Caco-2 (cell line): Measurements from ENCODE around the gene RHBDF2. TPM values are rescaled to one million over a fixed set of nuclear protein-coding genes. Genes with fewer than 3 reads are reported as not detected.

Experiments
- BruUV-seq: library from RNA; stranded (reverse); fragments of 400-500 nt; replicated peaks from 2 replicates; lab custom pipeline; 2021; lab: Mats Ljungman, UMichigan
- CTCF ChIA-PET: fragments of 300-600 bp; sonication (Branson Sonifier 250); formaldehyde crosslinking; loops from one replicate; lab custom pipeline; 2022; ENCODE audit warnings: antibody characterized with exemption; lab: Charles Lee
- POLR2A ChIA-PET: fragments of 300-600 bp; sonication (Branson Sonifier 250); formaldehyde crosslinking; loops from one replicate; lab custom pipeline; 2022; ENCODE audit warnings: antibody characterized with exemption; lab: Charles Lee
- DNase-seq, 2 experiments: peaks; one replicate each; pipeline versions ENCODE4 v3.0.0 to v3.0.0-alpha.2; 2020 to 2022
- H3K27me3 ChIP-seq: replicated peaks from 2 replicates; pipeline ENCODE4 v1.6.0; 2011; ENCODE audit warnings: low read length; ENCODE audit not compliant: control insufficient read depth, insufficient read depth
- H3K36me3 ChIP-seq: 2 replicates; pipeline ENCODE4 v1.5.1; 2011; ENCODE audit warnings: low read length; ENCODE audit not compliant: control insufficient read depth, insufficient read depth
- H3K4me1 ChIP-seq: fragments of 250-450 bp; sonication (Bioruptor Pico); 2 replicates; pipeline ENCODE4 v1.5.1; 2020; ENCODE audit warnings: mild to moderate bottlenecking
- H3K4me3 ChIP-seq: 2 replicates; pipeline ENCODE4 v1.5.1; 2011; ENCODE audit warnings: low read depth, mild to moderate bottlenecking, control low read depth, low read length
- H3K9me3 ChIP-seq: fragments of 250-450 bp; sonication (Bioruptor Pico); 2 replicates; pipeline ENCODE4 v1.5.1; 2020; ENCODE audit warnings: mild to moderate bottlenecking, moderate library complexity
- H3K27ac Mint-ChIP-seq: one replicate; pipeline ENCODE4 v1.8.0; 2022; ENCODE audit warnings: mixed read lengths; ENCODE audit not compliant: unreplicated experiment
- H3K27me3 Mint-ChIP-seq: one replicate; pipeline ENCODE4 v1.8.0; 2022; ENCODE audit warnings: mixed read lengths; ENCODE audit not compliant: insufficient read depth, unreplicated experiment
- H3K36me3 Mint-ChIP-seq: one replicate; pipeline ENCODE4 v1.8.0; 2022; ENCODE audit warnings: mild to moderate bottlenecking, mixed read lengths; ENCODE audit not compliant: insufficient read depth, unreplicated experiment
- H3K4me1 Mint-ChIP-seq: one replicate; pipeline ENCODE4 v1.8.0; 2022; ENCODE audit warnings: low read depth, mixed read lengths; ENCODE audit not compliant: unreplicated experiment
- H3K4me3 Mint-ChIP-seq: one replicate; pipeline ENCODE4 v1.8.0; 2022; ENCODE audit warnings: mild to moderate bottlenecking, moderate library complexity, mixed read lengths; ENCODE audit not compliant: unreplicated experiment
- H3K9me3 Mint-ChIP-seq: one replicate; pipeline ENCODE4 v1.8.0; 2022; ENCODE audit warnings: mixed read lengths; ENCODE audit not compliant: unreplicated experiment
- CTCF ChIP-seq, 2 experiments: fragments of 200-600 bp in 1 of 2; IDR thresholded peaks; 1 replicate in 1 of 2; 2 replicates in 1 of 2; pipeline versions ENCODE4 v1.5.1 to v1.8.0; 2011 to 2022; ENCODE audit warnings: antibody characterized with exemption in 1 of 2, control low read depth in 1 of 2, inconsistent platforms in 1 of 2, low read depth in 1 of 2, low read length in 1 of 2, mild to moderate bottlenecking in 1 of 2, moderate library complexity in 1 of 2; ENCODE audit not compliant: insufficient read depth in 1 of 2, severe bottlenecking in 1 of 2, unreplicated experiment in 1 of 2
- intact Hi-C: fragments of 100-400 bp; cut with micrococcal nuclease; formaldehyde crosslinking; loops from one replicate; pipeline ENCODE4 v1.10.0; 2022; ENCODE audit not compliant: unreplicated experiment
- total RNA-seq: library from RNA; stranded (reverse); gene quantifications from 2 replicates; pipeline ENCODE4 v1.2.3, GENCODE V29; 2022

Gene RHBDF2
- total RNA-seq, 1 experiment from 2014 or later, result 33.8 TPM

- Mint-ChIP-seq H3K36me3 (peaks cover 10% of the 10 kb centered on the region), H3K4me3 (no peak overlapping the region), H3K9me3 (no peaks in the 10 kb centered on the region), H3K27me3 (no peaks in the 10 kb centered on the region), H3K27ac (peak overlapping the region; percentile 31), H3K4me1 (peaks cover 21% of the 10 kb centered on the region)
- no TSS peak for BruUV-seq
- no peak for TF ChIP-seq CTCF (IDR thresholded peaks at IDR 0.05; ENCODE audit: insufficient read depth in 1 of 2, low read depth in 1 of 2, low read length in 1 of 2, severe bottlenecking in 1 of 2, unreplicated experiment in 1 of 2)
- H3K4me3 ChIP-seq, result no peak overlapping the region
- no peaks in the 10 kb centered on the region for H3K27me3 ChIP-seq
- intact Hi-C loops, result no loop called here
- CTCF ChIA-PET, result no interaction called here
- H3K9me3 ChIP-seq, result no peaks in the 10 kb centered on the region
- H3K36me3 ChIP-seq, result no peaks in the 10 kb centered on the region
- POLR2A ChIA-PET, result no interaction called here
- peaks cover 33% of the 10 kb centered on the region for H3K4me1 ChIP-seq
- no peak for DNase-seq
Measured at GRCh38 chr17:76497979-76498875, 3.0 kb downstream of the RHBDF2 start.

GRCh38 chr17:76497699-76497978 is 3.6 kb downstream of the RHBDF2 start:
- H3K4me3 Mint-ChIP-seq, result no peak overlapping the region

GRCh38 chr17:76496464-76496863 is 4.8 kb downstream of the RHBDF2 start:
- no TSS peak for BruUV-seq
- H3K9me3 ChIP-seq, result no peaks in the 10 kb centered on the region
- H3K4me3 ChIP-seq, result no peak overlapping the region
- H3K27me3 ChIP-seq, result no peaks in the 10 kb centered on the region
- intact Hi-C loops, result no loop called here
- no peaks in the 10 kb centered on the region for H3K36me3 ChIP-seq
- ChIA-PET CTCF (no interaction called here), POLR2A (interaction anchor here (0.6 kb wide), 1 partner anchor 33 kb away, joined by 5 read pairs; no protein-coding TSS in a partner anchor)
- H3K27me3 Mint-ChIP-seq, result no peaks in the 10 kb centered on the region
- H3K4me1 ChIP-seq, result peaks cover 34% of the 10 kb centered on the region
- peaks cover 16% of the 10 kb centered on the region for H3K4me1 Mint-ChIP-seq
- DNase-seq, result no peak
- H3K4me3 Mint-ChIP-seq, result no peak overlapping the region
- H3K36me3 Mint-ChIP-seq, result peaks cover 10% of the 10 kb centered on the region
- H3K9me3 Mint-ChIP-seq, result no peaks in the 10 kb centered on the region
- TF ChIP-seq CTCF (IDR thresholded peaks at IDR 0.05; ENCODE audit: insufficient read depth in 1 of 2, low read depth in 1 of 2, low read length in 1 of 2, severe bottlenecking in 1 of 2, unreplicated experiment in 1 of 2), result no peak
- H3K27ac Mint-ChIP-seq, result no peak overlapping the region

More at GRCh38 chr17:76497699-76497978, 3.6 kb downstream of the RHBDF2 start:
- no peak for DNase-seq
- TF ChIP-seq CTCF (IDR thresholded peaks at IDR 0.05; ENCODE audit: insufficient read depth in 1 of 2, low read depth in 1 of 2, low read length in 1 of 2, severe bottlenecking in 1 of 2, unreplicated experiment in 1 of 2), result no peak
- Histone ChIP-seq H3K36me3 (no peaks in the 10 kb centered on the region), H3K4me3 (no peak overlapping the region), H3K4me1 (peaks cover 35% of the 10 kb centered on the region), H3K27me3 (no peaks in the 10 kb centered on the region), H3K9me3 (no peaks in the 10 kb centered on the region)
- peaks cover 21% of the 10 kb centered on the region for H3K4me1 Mint-ChIP-seq
- H3K36me3 Mint-ChIP-seq, result peaks cover 10% of the 10 kb centered on the region
- no TSS peak for BruUV-seq
- ChIA-PET CTCF (no interaction called here), POLR2A (no interaction called here)
- no peaks in the 10 kb centered on the region for H3K27me3 Mint-ChIP-seq
- intact Hi-C loops, result no loop called here
- no peak overlapping the region for H3K27ac Mint-ChIP-seq
- H3K9me3 Mint-ChIP-seq, result no peaks in the 10 kb centered on the region
